Measurements from ENCODE around the gene GKN2.
A peak's percentile ranks its signal among the peaks of the same experiment; 100 is the strongest.
"Not testable (repeated sequence)": the region's sequence is repeated elsewhere in the genome, so short reads cannot be mapped to it uniquely, and the experiment has no call there.

Gene GKN2

GRCh38 chr2:68907920-68908253 is 44.8 kb downstream of the GKN2 start:
- H3K9ac ChIP-seq, result peak overlapping the region in 7 of 11 experiments; percentile 18 to 81 (median 67); a peak in 11 of 22 replicates
- no peaks in the 10 kb centered on the region for H3K27me3 ChIP-seq
- H4K20me1 ChIP-seq, result no peaks in the 10 kb centered on the region
- TF ChIP-seq Cebpa-rat (IDR thresholded peaks at IDR 0.05), result no peak
- no peak overlapping the region for H3K4me3 ChIP-seq
- peak overlapping the region in 10 of 11 experiments; percentile 27 to 92 (median 76); a peak in 17 of 22 replicates for H3K27ac ChIP-seq
- H3K36me3 ChIP-seq, result no peaks in the 10 kb centered on the region; a peak in 1 of 22 replicates
- H3K4me1 ChIP-seq, result peaks cover 46 to 55% (median 51%) of the 10 kb centered on the region in 10 experiments
- peak overlapping the region; percentile 72 to 84 (median 81) for H3K4me2 ChIP-seq
- peaks cover 0 to 11% (median 6%) of the 10 kb centered on the region in 11 experiments; a peak in 11 of 22 replicates for H3K9me3 ChIP-seq (replicated peaks in 1 of 11)

GRCh38 chr2:68907232-68907919 is 45.3 kb downstream of the GKN2 start:
- Histone ChIP-seq H3K27ac (peak overlapping the region in 7 of 11 experiments; percentile 27 to 92 (median 87); a peak in 15 of 22 replicates), H3K4me3 (no peak overlapping the region), H3K9ac (peak overlapping the region in 5 of 11 experiments; percentile 56 to 81 (median 72); a peak in 9 of 22 replicates), H3K9me3 (replicated peaks in 1 of 11) (peaks cover 0 to 11% (median 7%) of the 10 kb centered on the region in 11 experiments; a peak in 13 of 22 replicates), H4K20me1 (no peaks in the 10 kb centered on the region), H3K4me2 (peak overlapping the region; percentile 72 to 84 (median 81); a peak in 20 of 22 replicates), H3K4me1 (peaks cover 41 to 52% (median 46%) of the 10 kb centered on the region in 10 experiments), H3K36me3 (no peaks in the 10 kb centered on the region; a peak in 1 of 22 replicates), H3K27me3 (no peaks in the 10 kb centered on the region)
- TF ChIP-seq Cebpa-rat (IDR thresholded peaks at IDR 0.05), result no peak

- TF ChIP-seq Cebpa-rat (IDR thresholded peaks at IDR 0.05), result no peak
- peak overlapping the region in 2 of 11 experiments; percentile 7 to 92; a peak in 2 of 22 replicates for H3K27ac ChIP-seq
- H3K4me1 ChIP-seq, result peaks cover 34 to 46% (median 39%) of the 10 kb centered on the region in 10 experiments
- H3K9ac ChIP-seq, result no peak overlapping the region
- H4K20me1 ChIP-seq, result no peaks in the 10 kb centered on the region
- no peaks in the 10 kb centered on the region; a peak in 1 of 22 replicates for H3K36me3 ChIP-seq
- H3K4me2 ChIP-seq, result peak overlapping the region in 8 of 11 experiments; percentile 5 to 47 (median 18); a peak in 9 of 22 replicates
- H3K4me3 ChIP-seq, result no peak overlapping the region
- H3K27me3 ChIP-seq, result no peaks in the 10 kb centered on the region
- H3K9me3 ChIP-seq (replicated peaks in 1 of 11), result peaks cover 6 to 17% (median 13%) of the 10 kb centered on the region in 11 experiments; a peak in 20 of 22 replicates
These were observed 46.0 kb downstream of the GKN2 start for GRCh38 chr2:68906716-68907115.

- Histone ChIP-seq H3K27me3 (no peaks in the 10 kb centered on the region), H3K9me3 (replicated peaks in 1 of 11) (peaks cover 20 to 33% (median 29%) of the 10 kb centered on the region in 11 experiments), H3K36me3 (peaks cover 0 to 7% (median 0%) of the 10 kb centered on the region in 11 experiments; a peak in 2 of 22 replicates), H3K27ac (no peak overlapping the region), H3K4me1 (peaks cover 28 to 37% (median 33%) of the 10 kb centered on the region in 10 experiments), H3K9ac (no peak overlapping the region), H3K4me3 (no peak overlapping the region), H3K4me2 (no peak overlapping the region), H4K20me1 (no peaks in the 10 kb centered on the region)
- no peak for TF ChIP-seq Cebpa-rat (IDR thresholded peaks at IDR 0.05)
These were observed 47.6 kb downstream of the GKN2 start for GRCh38 chr2:68905116-68905515.

- H3K27ac ChIP-seq, result no peak overlapping the region
- H3K4me2 ChIP-seq, result no peak overlapping the region
- H3K9me3 ChIP-seq (replicated peaks in 1 of 11), result peaks cover 20 to 40% (median 35%) of the 10 kb centered on the region in 11 experiments
- H3K27me3 ChIP-seq, result no peaks in the 10 kb centered on the region
- no peak overlapping the region for H3K9ac ChIP-seq
- TF ChIP-seq Cebpa-rat (IDR thresholded peaks at IDR 0.05), result no peak
- peaks cover 0 to 7% (median 0%) of the 10 kb centered on the region in 11 experiments; a peak in 2 of 22 replicates for H3K36me3 ChIP-seq
- H3K4me3 ChIP-seq, result no peak overlapping the region
- no peaks in the 10 kb centered on the region for H4K20me1 ChIP-seq
- peaks cover 2 to 9% (median 4%) of the 10 kb centered on the region in 10 experiments; a peak in 17 of 20 replicates for H3K4me1 ChIP-seq
These were observed 51.1 kb downstream of the GKN2 start for GRCh38 chr2:68901561-68901960.

GRCh38 chr2:68901199-68901514 is 51.5 kb downstream of the GKN2 start:
- Histone ChIP-seq H3K27ac (no peak overlapping the region), H3K36me3 (peaks cover 0 to 7% (median 0%) of the 10 kb centered on the region in 11 experiments; a peak in 2 of 22 replicates)

GRCh38 chr2:68900496-68901198 is 52.0 kb downstream of the GKN2 start:
- no peak overlapping the region for H3K9ac ChIP-seq
- no peak overlapping the region for H3K4me2 ChIP-seq
- H3K27me3 ChIP-seq, result no peaks in the 10 kb centered on the region
- H3K27ac ChIP-seq, result 0 out of 22 replicates have a peak overlapping the region, but pooled peaks of 1 of the 11 experiments have one; percentile 11
- peaks cover 0 to 7% (median 0%) of the 10 kb centered on the region in 11 experiments; a peak in 2 of 22 replicates for H3K36me3 ChIP-seq
- no peaks in the 10 kb centered on the region for H4K20me1 ChIP-seq
- H3K4me1 ChIP-seq, result peaks cover 0 to 6% (median 0%) of the 10 kb centered on the region in 10 experiments; a peak in 2 of 20 replicates
- H3K9me3 ChIP-seq (replicated peaks in 1 of 11), result peaks cover 20 to 46% (median 38%) of the 10 kb centered on the region in 11 experiments
- no peak for TF ChIP-seq Cebpa-rat (IDR thresholded peaks at IDR 0.05)
- H3K4me3 ChIP-seq, result no peak overlapping the region

More at GRCh38 chr2:68901199-68901514, 51.5 kb downstream of the GKN2 start:
- TF ChIP-seq Cebpa-rat (IDR thresholded peaks at IDR 0.05), result no peak
- no peaks in the 10 kb centered on the region for H4K20me1 ChIP-seq
- no peak overlapping the region for H3K4me2 ChIP-seq
- H3K27me3 ChIP-seq, result no peaks in the 10 kb centered on the region
- H3K4me3 ChIP-seq, result no peak overlapping the region
- peaks cover 20 to 43% (median 37%) of the 10 kb centered on the region in 11 experiments for H3K9me3 ChIP-seq (replicated peaks in 1 of 11)
- H3K4me1 ChIP-seq, result peaks cover 0 to 6% (median 0%) of the 10 kb centered on the region in 10 experiments; a peak in 6 of 20 replicates
- no peak overlapping the region for H3K9ac ChIP-seq

- H3K27ac ChIP-seq, H3K4me3 ChIP-seq, H3K27me3 ChIP-seq, H3K4me2 ChIP-seq, H3K9ac ChIP-seq, H3K4me1 ChIP-seq, H3K36me3 ChIP-seq, H4K20me1 ChIP-seq: not testable (repeated sequence)
- H3K9me3 ChIP-seq (replicated peaks in 1 of 11), result peaks cover 6 to 25% (median 16%) of the 10 kb centered on the region in 11 experiments
These were observed 56.7 kb downstream of the GKN2 start for GRCh38 chr2:68895981-68896380.
